ENCODE results near the gene MEGF8.

- TF ChIP-seq CTCF (IDR thresholded peaks at IDR 0.05; ENCODE audit: low read depth, low read length) (no peak), EZH2phosphoT487 (IDR thresholded peaks at IDR 0.05; ENCODE audit: low read depth) (no peak)
Observed at GRCh38 chr19:42362891-42363440, 37.5 kb downstream of the MEGF8 start.
